IPS DF 4.7 (cell line): ENCODE measurements around the gene BPIFB1.

ENCODE experiments used
- DNase-seq: peaks from one replicate; pipeline ENCODE4 v3.0.0-alpha.2; 2013; ENCODE audit warnings: low spot score; ENCODE audit errors: extremely low read depth

Gene BPIFB1

GRCh38 chr20:33322456-33322855, 39.4 kb downstream of the BPIFB1 start:
- no peak for DNase-seq

DNA sequence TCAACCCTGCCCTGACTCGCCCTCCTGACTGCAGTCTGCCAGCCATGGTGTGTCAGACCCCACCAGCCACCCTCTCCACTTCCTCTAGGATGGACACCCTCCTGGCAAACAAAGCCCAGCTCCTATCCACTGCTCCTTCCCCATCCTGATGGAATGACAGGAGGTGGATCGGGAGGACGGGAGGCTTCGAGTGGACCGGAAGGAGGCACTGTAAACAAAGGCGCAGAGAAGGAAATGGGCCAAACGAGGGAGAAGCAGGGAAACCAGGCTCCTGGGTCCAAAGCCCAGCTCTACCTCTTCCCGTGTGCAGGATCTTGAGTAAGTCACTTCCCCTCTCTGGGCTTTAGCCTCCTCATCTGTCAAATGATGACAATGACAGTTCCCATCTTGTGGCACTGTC, 40.2 kb downstream of the BPIFB1 start:
- no peak for DNase-seq

GRCh38 chr20:33325350-33325749, 42.3 kb downstream of the BPIFB1 start:
- no peak for DNase-seq

DNA sequence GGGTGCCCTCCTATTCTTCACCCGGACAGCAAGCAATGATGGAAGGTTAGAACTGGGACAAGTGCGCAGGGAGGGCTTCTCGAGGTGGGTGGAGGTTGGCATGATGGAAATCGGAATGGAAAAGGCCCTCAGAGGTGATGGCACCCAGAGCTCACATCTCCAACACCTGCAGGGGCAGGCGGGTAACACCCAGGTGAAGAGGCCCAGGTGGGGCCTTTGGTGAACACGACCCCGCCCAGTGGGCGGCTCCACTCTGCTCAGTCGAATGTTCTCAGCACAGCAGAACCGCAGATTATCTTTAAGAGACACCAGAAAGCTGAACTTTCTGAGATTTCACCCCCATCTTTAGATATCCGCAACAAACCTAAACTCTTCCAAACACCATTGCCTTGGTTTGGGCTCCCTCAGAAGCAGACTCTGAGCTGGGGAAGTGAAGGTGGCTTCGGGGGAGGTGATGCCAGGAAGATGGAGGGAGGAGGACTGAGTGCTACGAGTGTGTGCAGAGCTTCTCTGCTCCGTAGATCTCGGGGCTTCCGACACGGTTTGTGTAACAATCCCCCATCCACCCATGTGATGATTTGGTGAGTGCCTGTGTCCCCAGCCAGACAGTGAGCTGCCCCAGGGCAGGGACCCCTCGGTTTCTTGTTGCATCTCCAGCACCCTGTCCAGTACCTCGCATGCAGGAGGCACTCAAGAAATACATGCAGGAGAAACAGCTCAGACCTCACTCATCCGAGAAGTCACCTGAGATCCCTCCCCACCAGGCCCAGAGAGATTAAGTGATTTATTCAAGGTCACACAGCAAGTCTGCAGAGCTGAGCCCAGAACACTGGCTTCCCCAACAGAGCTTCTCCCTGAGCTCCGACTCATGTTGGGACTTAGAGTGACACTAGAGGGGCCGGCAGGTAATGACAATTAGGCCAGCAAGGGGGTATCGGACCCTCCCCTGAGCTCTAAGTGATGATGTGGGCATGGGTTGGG, 45.4 kb downstream of the BPIFB1 start:
- DNase-seq: no peak

- DNase-seq: no peak
Observed at GRCh38 chr20:33332905-33333456, 50.0 kb downstream of the BPIFB1 start.

- DNase-seq: no peak
Observed at GRCh38 chr20:33333616-33334015, 50.6 kb downstream of the BPIFB1 start.

DNA sequence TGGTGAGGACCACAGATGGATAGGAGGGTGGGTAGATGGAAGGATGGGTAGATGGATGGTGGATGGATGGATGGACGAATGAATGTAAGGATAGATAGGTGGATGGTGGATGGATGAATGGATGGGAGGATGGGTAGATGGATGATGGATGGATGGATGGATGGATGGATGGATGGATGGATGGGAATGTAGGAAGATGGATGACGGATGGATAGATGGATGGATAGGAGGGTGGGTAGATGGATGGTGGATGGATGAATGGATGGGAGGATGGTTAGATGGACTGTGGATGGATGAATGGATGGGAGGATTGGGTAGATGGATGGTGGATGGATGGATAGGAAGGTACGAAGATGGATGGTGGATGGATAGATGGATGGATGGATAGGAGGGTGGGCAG, 51.1 kb downstream of the BPIFB1 start:
- DNase-seq: no peak

- DNase-seq: no peak
Observed at GRCh38 chr20:33336375-33336774, 53.4 kb downstream of the BPIFB1 start.

DNA sequence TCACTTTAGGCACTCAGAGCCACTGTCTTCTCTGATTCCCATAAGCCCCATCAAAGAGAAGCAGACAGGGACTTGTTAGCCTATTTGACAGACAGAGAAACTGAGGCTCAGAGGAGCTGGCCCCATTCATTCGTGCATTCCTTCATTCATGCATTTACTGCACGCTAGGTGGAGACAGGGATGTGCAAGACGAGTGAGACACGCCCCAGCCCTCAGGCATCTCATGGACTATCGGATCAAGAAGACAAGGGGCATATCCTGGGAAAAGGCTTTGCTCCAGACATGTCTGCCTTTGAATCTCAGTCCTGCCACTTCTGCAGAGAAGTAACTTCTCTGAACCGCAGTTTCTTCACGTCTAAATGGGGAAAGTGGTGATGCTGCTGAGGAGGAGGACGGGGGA, 54.1 kb downstream of the BPIFB1 start:
- DNase-seq: no peak

GRCh38 chr20:33337531-33338165, 54.6 kb downstream of the BPIFB1 start:
- no peak for DNase-seq

DNA sequence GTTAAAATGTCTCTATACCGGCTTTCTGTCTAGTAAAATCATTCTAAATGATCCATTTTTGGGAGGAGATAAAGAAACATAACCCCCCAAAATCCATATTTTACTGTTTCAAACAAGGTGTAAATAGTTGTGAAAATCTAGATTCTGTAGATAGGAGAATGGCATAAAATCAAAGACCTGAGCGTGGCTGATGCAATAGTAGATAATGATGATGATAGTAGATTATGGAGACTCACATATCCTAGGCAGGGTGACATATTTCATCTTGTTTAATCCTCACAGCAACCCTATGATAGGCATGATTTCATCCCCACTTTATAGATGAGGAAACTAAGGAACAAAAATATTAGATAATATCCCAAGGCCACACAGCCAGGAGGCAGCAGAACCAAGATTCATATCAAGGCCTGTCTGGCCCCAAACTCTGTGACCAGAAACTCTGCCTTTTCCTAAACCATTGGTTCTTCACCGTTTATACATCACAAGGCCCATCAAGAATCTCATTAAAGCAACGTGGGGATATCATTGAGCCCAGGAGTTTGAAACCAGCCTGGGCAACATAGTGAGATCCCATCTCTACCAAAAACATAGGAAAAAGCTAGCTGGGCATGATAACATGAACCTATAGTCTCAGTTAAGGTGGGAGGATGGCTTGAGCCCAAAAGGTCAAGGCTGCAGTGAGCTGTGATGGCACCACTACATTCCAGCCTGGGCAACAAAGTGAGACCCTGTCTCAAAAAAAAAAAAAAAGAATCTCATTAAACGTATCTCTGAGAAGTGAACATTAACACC, 55.6 kb downstream of the BPIFB1 start:
- DNase-seq: no peak

DNA sequence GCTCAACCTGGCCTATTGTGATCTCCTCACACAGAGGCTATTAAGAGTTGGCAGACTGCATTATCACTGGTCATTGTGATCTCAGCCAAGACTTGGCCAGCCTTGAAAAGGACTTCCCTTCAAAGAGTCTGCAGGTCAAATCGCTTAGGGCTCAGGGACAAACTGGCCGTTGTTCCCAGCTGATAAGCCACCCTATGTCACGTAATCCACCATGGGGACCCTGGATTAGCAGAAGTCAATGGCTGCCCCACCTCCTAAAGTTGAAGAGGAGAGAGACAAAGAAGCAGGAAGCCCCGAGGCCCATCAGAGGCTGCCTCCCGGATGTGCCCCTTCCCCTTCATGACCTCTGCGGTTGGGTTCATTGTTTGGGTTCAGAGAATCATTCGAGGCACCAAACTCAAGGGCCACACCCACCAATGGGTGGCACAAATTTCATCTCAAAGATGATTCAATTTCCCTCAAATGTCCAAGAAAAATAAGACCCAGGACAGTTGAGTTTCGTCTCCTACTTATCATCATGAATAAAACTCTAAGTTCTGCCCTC, 56.6 kb downstream of the BPIFB1 start:
- no peak for DNase-seq

DNA sequence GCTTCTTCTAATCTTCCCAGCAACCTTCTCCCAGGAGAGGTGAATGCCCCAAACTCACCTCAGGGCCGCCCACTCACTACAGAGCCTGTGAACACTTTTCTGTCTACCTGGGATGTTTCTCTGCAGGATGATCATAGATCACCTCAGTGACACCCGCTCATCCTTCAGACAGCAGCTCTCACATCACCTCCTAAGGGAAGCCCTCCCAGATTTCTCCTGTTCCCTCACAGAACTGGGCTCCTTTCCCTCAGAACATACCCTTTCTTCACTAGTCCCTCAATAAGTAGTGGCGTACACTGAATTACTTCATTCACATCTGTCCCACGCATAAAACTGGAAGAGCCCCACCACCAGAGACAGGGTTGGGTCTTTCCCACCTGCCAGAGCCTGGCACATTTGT, 60.5 kb downstream of the BPIFB1 start:
- DNase-seq: no peak

DNA sequence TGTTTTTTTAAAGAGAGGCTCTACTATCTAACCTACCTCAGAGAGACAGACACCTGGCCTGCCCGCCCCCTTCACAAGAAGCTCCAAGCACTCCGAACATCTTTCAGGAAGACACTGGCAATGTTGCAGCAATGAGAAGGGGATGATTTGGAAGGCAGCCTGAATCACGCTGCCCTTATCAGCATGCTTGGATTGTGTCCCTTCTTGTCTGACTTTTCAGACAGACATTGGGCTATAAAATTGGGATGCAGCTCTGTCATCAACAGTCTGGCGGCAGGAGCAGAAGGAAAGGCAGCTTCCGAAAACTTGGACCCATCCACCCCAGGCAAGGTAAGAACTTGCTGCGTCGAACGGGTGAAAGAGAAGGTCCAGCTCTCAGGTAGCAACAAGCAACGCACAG, 62.3 kb downstream of the BPIFB1 start:
- no peak for DNase-seq

GRCh38 chr20:33348136-33348937, 65.3 kb downstream of the BPIFB1 start:
- DNase-seq: no peak

DNA sequence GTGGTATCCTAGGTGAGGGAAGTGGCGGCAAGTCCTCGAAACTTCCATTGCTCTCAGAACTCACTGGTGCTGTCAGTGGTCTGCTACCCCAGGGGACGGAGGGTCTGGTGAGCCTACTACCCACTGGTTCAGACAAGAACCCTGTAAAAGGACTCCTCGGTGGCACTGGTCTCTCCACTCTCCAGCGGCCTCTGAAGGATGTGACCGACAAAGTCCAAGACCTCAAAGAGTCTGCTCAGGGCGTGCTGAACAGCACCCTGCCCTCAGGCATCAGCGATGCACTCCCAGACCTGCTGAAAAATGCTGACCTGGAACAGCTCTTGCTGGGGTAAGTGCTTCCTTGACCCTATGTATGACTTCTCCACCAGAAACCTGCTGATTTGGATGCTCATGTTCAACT, 66.5 kb downstream of the BPIFB1 start:
- DNase-seq: no peak

GRCh38 chr20:33351696-33352095, 68.7 kb downstream of the BPIFB1 start:
- DNase-seq: no peak

DNA sequence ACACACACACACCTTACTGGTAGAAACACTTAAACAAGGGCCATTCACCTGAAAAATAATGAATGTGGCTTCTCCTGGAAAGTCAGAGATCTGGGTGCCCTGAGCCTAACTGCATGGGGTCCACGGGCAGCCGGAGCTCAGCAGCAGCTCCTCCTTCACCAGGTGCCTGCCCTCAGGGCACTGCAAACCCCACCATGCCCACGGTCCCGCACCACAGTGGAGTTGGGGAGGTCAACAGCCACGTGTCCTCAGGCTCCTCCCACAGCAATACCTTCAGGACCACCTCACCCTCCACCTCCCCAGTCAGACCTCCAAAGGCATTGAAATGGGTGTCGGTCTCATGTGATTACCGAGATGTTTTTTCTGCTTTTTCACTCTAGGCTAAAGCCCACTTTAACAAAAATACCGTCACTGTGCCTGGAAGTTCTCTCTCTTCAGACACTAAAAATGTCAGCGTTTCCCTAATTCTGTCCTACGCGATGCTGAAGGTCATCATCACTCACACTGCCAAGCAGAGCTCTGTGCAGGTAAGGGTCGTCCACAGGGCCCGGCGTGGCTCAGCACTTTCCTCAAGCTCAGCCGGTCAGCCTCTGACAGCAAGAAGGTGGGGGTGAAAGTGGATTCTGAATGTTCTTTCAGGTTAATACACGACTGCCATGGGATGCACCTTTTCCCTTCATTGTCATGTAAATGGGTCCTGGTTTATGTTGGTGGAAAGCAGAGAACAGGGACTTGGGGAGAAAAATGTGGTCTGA, 69.4 kb downstream of the BPIFB1 start:
- DNase-seq: no peak

GRCh38 chr20:33353013-33353402, 70.0 kb downstream of the BPIFB1 start:
- no peak for DNase-seq
